Peyer's patch (tissue), 4 donors: ENCODE measurements around the gene HFE. TPM values are rescaled to one million over a fixed set of nuclear protein-coding genes. Genes with fewer than 3 reads are reported as not detected.

Experiments used
- DNase-seq, 3 donors: peaks; one replicate each; pipeline ENCODE4 v3.0.0-alpha.2; 2017 to 2019
- H3K27ac ChIP-seq, 4 donors: fragments of 200-600 bp; sonication (generic); one replicate each; pipeline ENCODE4 v1.5.1; 2016 to 2019
- H3K27me3 ChIP-seq, 2 donors: fragments of 200-600 bp; sonication (generic); one replicate each; pipeline ENCODE4 v1.5.1; 2019
- H3K36me3 ChIP-seq, 3 donors: fragments of 200-600 bp; sonication (generic); one replicate each; pipeline ENCODE4 v1.5.1; 2016 to 2019
- H3K4me1 ChIP-seq, 4 donors: fragments of 200-600 bp; sonication (generic); one replicate each; pipeline ENCODE4 v1.5.1; 2016 to 2019
- H3K4me3 ChIP-seq, 4 donors: fragments of 200-600 bp; sonication (generic); 1 replicate in 3 of 4; 2 replicates in 1 of 4; pipeline ENCODE4 v1.5.1; 2016 to 2019; ENCODE audit warnings: mild to moderate bottlenecking in 1 of 4
- H3K9me3 ChIP-seq, 4 donors: fragments of 200-600 bp; sonication (generic); one replicate each; pipeline ENCODE4 v1.5.1; 2016 to 2019; ENCODE audit warnings: mild to moderate bottlenecking in 1 of 4
- POLR2A ChIP-seq, 2 donors: fragments of 450-650 bp; IDR thresholded peaks; one replicate each; pipeline ENCODE4 v1.5.1; 2017; ENCODE audit warnings: antibody characterized with exemption in 2 of 2, mild to moderate bottlenecking in 2 of 2, moderate library complexity in 2 of 2
- total RNA-seq, 4 donors: library from RNA; depleted of rRNA; stranded (reverse); fragments of >200 nt; gene quantifications; one replicate each; pipeline ENCODE4 v1.1.0, GENCODE V29; 2016
- TF ChIP-seq, protein P1 (sequence below), 6 experiments: fragments of 450-650 bp in 4 of 6; fragments of 200-600 bp in 2 of 6; sonication (generic) in 1 of 6; IDR thresholded peaks; one replicate each; pipeline ENCODE4 v1.5.1; 2017 to 2019; ENCODE audit warnings: antibody characterized with exemption in 6 of 6, mild to moderate bottlenecking in 3 of 6, moderate library complexity in 1 of 6

The HFE gene
- total RNA-seq, 4 donors from 2014 or later = 8.1 to 13.2 (median 9.7) TPM

GRCh38 chr6:26140967-26141294 is 53.7 kb downstream of the HFE start:
- Histone ChIP-seq H3K36me3 (peaks cover 0 to 29% (median 0%) of the 10 kb centered on the region in 3 donors), H3K9me3 (no peaks in the 10 kb centered on the region), H3K27me3 (no peaks in the 10 kb centered on the region), H3K4me1 (no peaks in the 10 kb centered on the region), H3K4me3 (no peak overlapping the region), H3K27ac (no peak overlapping the region)
- TF ChIP-seq, protein P1, sequence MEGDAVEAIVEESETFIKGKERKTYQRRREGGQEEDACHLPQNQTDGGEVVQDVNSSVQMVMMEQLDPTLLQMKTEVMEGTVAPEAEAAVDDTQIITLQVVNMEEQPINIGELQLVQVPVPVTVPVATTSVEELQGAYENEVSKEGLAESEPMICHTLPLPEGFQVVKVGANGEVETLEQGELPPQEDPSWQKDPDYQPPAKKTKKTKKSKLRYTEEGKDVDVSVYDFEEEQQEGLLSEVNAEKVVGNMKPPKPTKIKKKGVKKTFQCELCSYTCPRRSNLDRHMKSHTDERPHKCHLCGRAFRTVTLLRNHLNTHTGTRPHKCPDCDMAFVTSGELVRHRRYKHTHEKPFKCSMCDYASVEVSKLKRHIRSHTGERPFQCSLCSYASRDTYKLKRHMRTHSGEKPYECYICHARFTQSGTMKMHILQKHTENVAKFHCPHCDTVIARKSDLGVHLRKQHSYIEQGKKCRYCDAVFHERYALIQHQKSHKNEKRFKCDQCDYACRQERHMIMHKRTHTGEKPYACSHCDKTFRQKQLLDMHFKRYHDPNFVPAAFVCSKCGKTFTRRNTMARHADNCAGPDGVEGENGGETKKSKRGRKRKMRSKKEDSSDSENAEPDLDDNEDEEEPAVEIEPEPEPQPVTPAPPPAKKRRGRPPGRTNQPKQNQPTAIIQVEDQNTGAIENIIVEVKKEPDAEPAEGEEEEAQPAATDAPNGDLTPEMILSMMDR (IDR thresholded peaks at IDR 0.05) = no peak
- TF ChIP-seq POLR2A (IDR thresholded peaks at IDR 0.05) = no peak
- DNase-seq = no peak

GRCh38 chr6:26141378-26141904 is 54.2 kb downstream of the HFE start:
- no peak overlapping the region for H3K27ac ChIP-seq
- no peaks in the 10 kb centered on the region for H3K4me1 ChIP-seq
- no peak for TF ChIP-seq POLR2A (IDR thresholded peaks at IDR 0.05)
- TF ChIP-seq, protein P1 (IDR thresholded peaks at IDR 0.05) = no peak
- no peaks in the 10 kb centered on the region for H3K9me3 ChIP-seq
- no peak overlapping the region for H3K4me3 ChIP-seq
- no peaks in the 10 kb centered on the region for H3K27me3 ChIP-seq
- DNase-seq = no peak
- H3K36me3 ChIP-seq = peaks cover 0 to 29% (median 0%) of the 10 kb centered on the region in 3 donors

- no peak for DNase-seq
- no peak overlapping the region for H3K4me3 ChIP-seq
- no peaks in the 10 kb centered on the region for H3K9me3 ChIP-seq
- no peak overlapping the region for H3K27ac ChIP-seq
- peaks cover 0 to 25% (median 0%) of the 10 kb centered on the region in 3 donors for H3K36me3 ChIP-seq
- no peaks in the 10 kb centered on the region for H3K4me1 ChIP-seq
- TF ChIP-seq POLR2A (IDR thresholded peaks at IDR 0.05) = no peak
- TF ChIP-seq, protein P1 (IDR thresholded peaks at IDR 0.05) = no peak
- H3K27me3 ChIP-seq = no peaks in the 10 kb centered on the region
Observed at GRCh38 chr6:26142026-26142425, 54.8 kb downstream of the HFE start.

Other genes starting within 250 kb of the HFE start
- gene SLC17A3, start 213.2 kb upstream of the HFE start, total RNA-seq = not detected
- not detected for gene SLC17A2, start 156.7 kb upstream of the HFE start, total RNA-seq
- gene TRIM38, start 124.6 kb upstream of the HFE start, total RNA-seq = 10 to 100 TPM; 15.3 to 24.8 (median 19.3) TPM